IPS-18c (cell line): ENCODE data around the gene E2F2.
"Not testable (repeated sequence)": the region's sequence is repeated elsewhere in the genome, so short reads cannot be mapped to it uniquely, and the experiment has no call there.

Source experiments
- H3K4me3 ChIP-seq: 2 replicates; pipeline ENCODE4 v1.7.0; 2013; ENCODE audit warnings: low read depth, mild to moderate bottlenecking, low read length, moderate library complexity; ENCODE audit not compliant: insufficient read depth
- H3K9me3 ChIP-seq: one replicate; pipeline ENCODE4 v1.6.1; 2013; ENCODE audit warnings: mild to moderate bottlenecking, low read length, moderate library complexity; ENCODE audit not compliant: control insufficient read depth, insufficient read depth

The E2F2 gene

GRCh38 chr1:23555270-23555985, 24.4 kb upstream of the E2F2 start:
- Histone ChIP-seq H3K9me3 (no peaks in the 10 kb centered on the region), H3K4me3 (peak overlapping the region; percentile 44)

- peak overlapping the region; percentile 61 for H3K4me3 ChIP-seq
- H3K9me3 ChIP-seq, result no peaks in the 10 kb centered on the region
Observed at GRCh38 chr1:23554481-23555269, 23.6 kb upstream of the E2F2 start.

GRCh38 chr1:23554127-23554480, 23.1 kb upstream of the E2F2 start:
- no peaks in the 10 kb centered on the region for H3K9me3 ChIP-seq
- H3K4me3 ChIP-seq, result peak overlapping the region; percentile 61

GRCh38 chr1:23553231-23554126, 22.4 kb upstream of the E2F2 start:
- Histone ChIP-seq H3K9me3 (no peaks in the 10 kb centered on the region), H3K4me3 (peak overlapping the region; percentile 61; the same call in 1 of the 2 replicates)

GRCh38 chr1:23551849-23552248, 20.8 kb upstream of the E2F2 start:
- Histone ChIP-seq H3K9me3 (no peaks in the 10 kb centered on the region), H3K4me3 (no peak overlapping the region)

- Histone ChIP-seq H3K9me3 (no peaks in the 10 kb centered on the region), H3K4me3 (no peak overlapping the region)
Observed at GRCh38 chr1:23548704-23549143, 17.7 kb upstream of the E2F2 start.

- Histone ChIP-seq H3K4me3 (no peak overlapping the region), H3K9me3 (no peaks in the 10 kb centered on the region)
Observed at GRCh38 chr1:23546897-23547584, 16.0 kb upstream of the E2F2 start.

GRCh38 chr1:23545851-23546250, 14.8 kb upstream of the E2F2 start:
- no peak overlapping the region for H3K4me3 ChIP-seq
- H3K9me3 ChIP-seq, result no peaks in the 10 kb centered on the region

- Histone ChIP-seq H3K9me3 (no peaks in the 10 kb centered on the region), H3K4me3 (no peak overlapping the region)
Observed at GRCh38 chr1:23544444-23545389, 13.7 kb upstream of the E2F2 start.

- Histone ChIP-seq H3K4me3 (no peak overlapping the region), H3K9me3 (no peaks in the 10 kb centered on the region)
Observed at GRCh38 chr1:23543707-23544443, 12.8 kb upstream of the E2F2 start.

GRCh38 chr1:23542940-23543339, 11.9 kb upstream of the E2F2 start:
- not testable (repeated sequence) for H3K9me3 ChIP-seq, H3K4me3 ChIP-seq

- H3K9me3 ChIP-seq, result no peaks in the 10 kb centered on the region
- no peak overlapping the region for H3K4me3 ChIP-seq
Observed at GRCh38 chr1:23539698-23540266, 8.7 kb upstream of the E2F2 start.

- Histone ChIP-seq H3K9me3 (no peaks in the 10 kb centered on the region), H3K4me3 (no peak overlapping the region)
Observed at GRCh38 chr1:23537296-23537973, 6.4 kb upstream of the E2F2 start.

GRCh38 chr1:23533246-23534023, 2.4 kb upstream of the E2F2 start:
- Histone ChIP-seq H3K9me3 (no peaks in the 10 kb centered on the region), H3K4me3 (no peak overlapping the region)
